ENCODE data around the gene RAC3.

DNA sequence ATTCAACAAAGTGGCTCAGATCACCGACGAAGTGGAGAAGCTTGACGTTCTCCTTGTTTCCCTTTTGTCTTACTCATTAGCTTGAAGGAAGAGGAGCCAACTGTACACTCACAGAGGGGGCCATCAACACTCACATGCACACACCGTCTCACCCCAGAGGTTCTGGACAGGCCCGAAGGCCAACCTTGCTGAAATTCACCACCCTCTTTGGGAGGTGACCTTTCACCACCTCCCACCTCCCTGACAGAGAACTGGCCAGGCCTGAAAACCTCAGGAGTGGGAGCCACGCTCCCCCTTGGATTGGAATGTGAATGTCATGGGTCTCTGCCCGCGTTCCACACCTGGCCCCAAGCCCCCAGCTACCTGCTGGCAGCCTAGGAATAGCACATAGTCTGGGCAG lies 4.0 kb downstream of the RAC3 start:
- TF ChIP-seq, protein P1, sequence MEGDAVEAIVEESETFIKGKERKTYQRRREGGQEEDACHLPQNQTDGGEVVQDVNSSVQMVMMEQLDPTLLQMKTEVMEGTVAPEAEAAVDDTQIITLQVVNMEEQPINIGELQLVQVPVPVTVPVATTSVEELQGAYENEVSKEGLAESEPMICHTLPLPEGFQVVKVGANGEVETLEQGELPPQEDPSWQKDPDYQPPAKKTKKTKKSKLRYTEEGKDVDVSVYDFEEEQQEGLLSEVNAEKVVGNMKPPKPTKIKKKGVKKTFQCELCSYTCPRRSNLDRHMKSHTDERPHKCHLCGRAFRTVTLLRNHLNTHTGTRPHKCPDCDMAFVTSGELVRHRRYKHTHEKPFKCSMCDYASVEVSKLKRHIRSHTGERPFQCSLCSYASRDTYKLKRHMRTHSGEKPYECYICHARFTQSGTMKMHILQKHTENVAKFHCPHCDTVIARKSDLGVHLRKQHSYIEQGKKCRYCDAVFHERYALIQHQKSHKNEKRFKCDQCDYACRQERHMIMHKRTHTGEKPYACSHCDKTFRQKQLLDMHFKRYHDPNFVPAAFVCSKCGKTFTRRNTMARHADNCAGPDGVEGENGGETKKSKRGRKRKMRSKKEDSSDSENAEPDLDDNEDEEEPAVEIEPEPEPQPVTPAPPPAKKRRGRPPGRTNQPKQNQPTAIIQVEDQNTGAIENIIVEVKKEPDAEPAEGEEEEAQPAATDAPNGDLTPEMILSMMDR (IDR thresholded peaks at IDR 0.05; ENCODE audit: low read length): no peak
- TF ChIP-seq EZH2 (IDR thresholded peaks at IDR 0.05; ENCODE audit: borderline replicate concordance, low read length): no peak

Measured in OCI-LY1 (cell line).